Measurements from ENCODE around the gene TMEM106A.
"Not testable (repeated sequence)": the region's sequence is repeated elsewhere in the genome, so short reads cannot be mapped to it uniquely, and the experiment has no call there.

Gene TMEM106A

GRCh38 chr17:43216369-43216761 lies 4.7 kb downstream of the TMEM106A start:
- no peak for DNase-seq (ENCODE audit: low read depth)

GRCh38 chr17:43216762-43217613 lies 5.3 kb downstream of the TMEM106A start:
- DNase-seq (ENCODE audit: low read depth): no peak

GRCh38 chr17:43217614-43218087 lies 6.0 kb downstream of the TMEM106A start:
- DNase-seq (ENCODE audit: low read depth): no peak

- DNase-seq (ENCODE audit: low read depth): no peak
Observed at GRCh38 chr17:43219001-43219400, 7.3 kb downstream of the TMEM106A start.

GRCh38 chr17:43219746-43220380 lies 8.2 kb downstream of the TMEM106A start:
- DNase-seq (ENCODE audit: low read depth): no peak

GRCh38 chr17:43220511-43221125 lies 8.9 kb downstream of the TMEM106A start:
- DNase-seq (ENCODE audit: low read depth): no peak

- DNase-seq (ENCODE audit: low read depth): no peak
Observed at GRCh38 chr17:43224146-43224705, 12.6 kb downstream of the TMEM106A start.

GRCh38 chr17:43226393-43226792 lies 14.7 kb downstream of the TMEM106A start:
- no peak for DNase-seq (ENCODE audit: low read depth)

- DNase-seq (ENCODE audit: low read depth): not testable (repeated sequence)
Observed at GRCh38 chr17:43228020-43228782, 16.5 kb downstream of the TMEM106A start, which contains the start of gene CCDC200. Gene CCDC200, minus strand, starts transcription at chr17:43228623. Its CDS starts 69 bp downstream, at chr17:43228554.

GRCh38 chr17:43231205-43232020 lies 19.7 kb downstream of the TMEM106A start:
- DNase-seq (ENCODE audit: low read depth): not testable (repeated sequence)

- not testable (repeated sequence) for DNase-seq (ENCODE audit: low read depth)
Observed at GRCh38 chr17:43232021-43232699, 20.5 kb downstream of the TMEM106A start.

- not testable (repeated sequence) for DNase-seq (ENCODE audit: low read depth)
Observed at GRCh38 chr17:43233263-43233662, 21.6 kb downstream of the TMEM106A start.

- DNase-seq (ENCODE audit: low read depth): not testable (repeated sequence)
Observed at GRCh38 chr17:43233877-43234276, 22.2 kb downstream of the TMEM106A start, which contains the start of gene RNU2-1. Gene RNU2-1, minus strand, starts transcription at chr17:43233977.

- not testable (repeated sequence) for DNase-seq (ENCODE audit: low read depth)
Observed at GRCh38 chr17:43239597-43239996, 27.9 kb downstream of the TMEM106A start.

GRCh38 chr17:43240596-43241352 lies 29.1 kb downstream of the TMEM106A start:
- DNase-seq (ENCODE audit: low read depth): not testable (repeated sequence)

- not testable (repeated sequence) for DNase-seq (ENCODE audit: low read depth)
Observed at GRCh38 chr17:43246456-43246855, 34.8 kb downstream of the TMEM106A start.

Data from stimulated activated CD8-positive, alpha-beta memory T cell treated with anti-CD3 and anti-CD28 coated beads, Interleukin-12 subunit alpha, Interleukin-12 subunit beta, amount 100 ng/mL, for 1 hour (primary cell).